Measurements from ENCODE around the gene UCHL3. TPM values are rescaled to one million over a fixed set of nuclear protein-coding genes. Genes with fewer than 3 reads are reported as not detected.
A peak's percentile ranks its signal among the peaks of the same experiment; 100 is the strongest.

The UCHL3 gene
- total and polyA plus RNA-seq, 10 of the 15 experiments (the other 5 are each of a cell fraction or from before 2014, with no cell fraction given) = 52.5 to 179 (median 104) TPM

DNA sequence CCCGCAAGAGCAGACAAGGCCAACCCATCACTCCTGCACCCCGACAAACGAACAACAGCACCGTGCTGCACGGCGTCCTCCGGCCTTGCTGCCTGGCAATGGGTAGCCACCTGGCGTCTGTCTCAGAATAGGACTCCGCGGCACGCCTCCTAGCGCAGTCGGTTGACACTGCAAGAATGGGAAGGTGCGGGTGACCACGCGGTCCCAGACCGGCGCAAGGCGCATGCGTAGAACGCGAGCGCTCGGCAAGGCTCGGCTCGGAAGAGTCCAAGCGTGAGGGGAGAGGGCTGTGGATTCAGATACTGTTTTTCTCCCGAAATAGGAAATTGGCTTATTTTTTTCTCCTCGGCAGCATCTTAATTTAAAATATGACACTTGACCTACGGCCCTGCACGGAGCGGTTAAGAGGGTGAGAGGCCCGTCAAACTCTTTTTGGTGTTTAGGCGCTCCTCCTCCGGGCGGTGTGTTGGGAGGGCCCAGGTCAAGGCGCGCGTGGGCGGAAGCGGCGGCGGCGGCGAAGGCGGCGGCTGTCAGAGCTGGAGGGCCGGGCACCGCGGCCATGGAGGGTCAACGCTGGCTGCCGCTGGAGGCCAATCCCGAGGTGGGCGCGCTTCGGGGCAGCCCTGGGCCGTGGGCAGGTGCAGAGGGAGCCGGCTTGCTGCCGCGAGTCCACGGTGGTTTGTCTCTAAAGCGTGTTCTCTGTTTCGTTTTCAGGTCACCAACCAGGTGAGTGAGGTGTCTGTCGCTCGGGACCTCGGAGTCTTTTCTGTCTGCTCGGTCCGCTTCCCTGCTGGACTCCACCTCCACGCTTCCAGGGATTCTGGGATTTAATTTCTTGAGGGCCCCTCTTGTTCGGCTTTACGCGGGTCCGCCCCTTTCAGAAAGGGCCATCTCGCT, at the start of gene UCHL3 (continued):
- 0 out of 4 replicates have a peak, but pooled peaks of 1 of the 2 experiments have one; percentile 35 for TF ChIP-seq EP300 (IDR thresholded peaks at IDR 0.05; ENCODE audit: borderline replicate concordance in 1 of 2, control insufficient read depth in 1 of 2, low read depth in 2 of 2, low read length in 2 of 2)
- peak; percentile 89 for TF ChIP-seq NR2F1 (conservative IDR thresholded peaks at IDR 0.05)
- TF ChIP-seq, protein P1, sequence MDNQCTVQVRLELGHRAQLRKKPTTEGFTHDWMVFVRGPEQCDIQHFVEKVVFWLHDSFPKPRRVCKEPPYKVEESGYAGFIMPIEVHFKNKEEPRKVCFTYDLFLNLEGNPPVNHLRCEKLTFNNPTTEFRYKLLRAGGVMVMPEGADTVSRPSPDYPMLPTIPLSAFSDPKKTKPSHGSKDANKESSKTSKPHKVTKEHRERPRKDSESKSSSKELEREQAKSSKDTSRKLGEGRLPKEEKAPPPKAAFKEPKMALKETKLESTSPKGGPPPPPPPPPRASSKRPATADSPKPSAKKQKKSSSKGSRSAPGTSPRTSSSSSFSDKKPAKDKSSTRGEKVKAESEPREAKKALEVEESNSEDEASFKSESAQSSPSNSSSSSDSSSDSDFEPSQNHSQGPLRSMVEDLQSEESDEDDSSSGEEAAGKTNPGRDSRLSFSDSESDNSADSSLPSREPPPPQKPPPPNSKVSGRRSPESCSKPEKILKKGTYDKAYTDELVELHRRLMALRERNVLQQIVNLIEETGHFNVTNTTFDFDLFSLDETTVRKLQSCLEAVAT (IDR thresholded peaks at IDR 0.05) = no peak
- TF ChIP-seq, protein P2, sequence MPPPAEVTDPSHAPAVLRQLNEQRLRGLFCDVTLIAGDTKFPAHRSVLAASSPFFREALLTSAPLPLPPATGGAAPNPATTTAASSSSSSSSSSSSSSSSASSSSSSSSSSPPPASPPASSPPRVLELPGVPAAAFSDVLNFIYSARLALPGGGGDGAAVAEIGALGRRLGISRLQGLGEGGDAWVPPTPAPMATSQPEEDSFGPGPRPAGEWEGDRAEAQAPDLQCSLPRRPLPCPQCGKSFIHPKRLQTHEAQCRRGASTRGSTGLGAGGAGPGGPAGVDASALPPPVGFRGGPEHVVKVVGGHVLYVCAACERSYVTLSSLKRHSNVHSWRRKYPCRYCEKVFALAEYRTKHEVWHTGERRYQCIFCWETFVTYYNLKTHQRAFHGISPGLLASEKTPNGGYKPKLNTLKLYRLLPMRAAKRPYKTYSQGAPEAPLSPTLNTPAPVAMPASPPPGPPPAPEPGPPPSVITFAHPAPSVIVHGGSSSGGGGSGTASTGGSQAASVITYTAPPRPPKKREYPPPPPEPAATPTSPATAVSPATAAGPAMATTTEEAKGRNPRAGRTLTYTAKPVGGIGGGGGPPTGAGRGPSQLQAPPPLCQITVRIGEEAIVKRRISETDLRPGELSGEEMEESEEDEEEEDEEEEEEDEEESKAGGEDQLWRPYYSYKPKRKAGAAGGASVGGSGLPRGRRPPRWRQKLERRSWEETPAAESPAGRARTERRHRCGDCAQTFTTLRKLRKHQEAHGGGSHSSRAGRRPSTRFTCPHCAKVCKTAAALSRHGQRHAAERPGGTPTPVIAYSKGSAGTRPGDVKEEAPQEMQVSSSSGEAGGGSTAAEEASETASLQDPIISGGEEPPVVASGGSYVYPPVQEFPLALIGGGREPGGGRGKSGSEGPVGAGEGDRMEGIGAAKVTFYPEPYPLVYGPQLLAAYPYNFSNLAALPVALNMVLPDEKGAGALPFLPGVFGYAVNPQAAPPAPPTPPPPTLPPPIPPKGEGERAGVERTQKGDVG (CRISPR knock-in tag; IDR thresholded peaks at IDR 0.05) = no peak
- TF ChIP-seq, protein P3, sequence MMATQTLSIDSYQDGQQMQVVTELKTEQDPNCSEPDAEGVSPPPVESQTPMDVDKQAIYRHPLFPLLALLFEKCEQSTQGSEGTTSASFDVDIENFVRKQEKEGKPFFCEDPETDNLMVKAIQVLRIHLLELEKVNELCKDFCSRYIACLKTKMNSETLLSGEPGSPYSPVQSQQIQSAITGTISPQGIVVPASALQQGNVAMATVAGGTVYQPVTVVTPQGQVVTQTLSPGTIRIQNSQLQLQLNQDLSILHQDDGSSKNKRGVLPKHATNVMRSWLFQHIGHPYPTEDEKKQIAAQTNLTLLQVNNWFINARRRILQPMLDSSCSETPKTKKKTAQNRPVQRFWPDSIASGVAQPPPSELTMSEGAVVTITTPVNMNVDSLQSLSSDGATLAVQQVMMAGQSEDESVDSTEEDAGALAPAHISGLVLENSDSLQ (IDR thresholded peaks at IDR 0.05) = no peak; the same call in 1 of the 2 replicates
- TF ChIP-seq, protein P4, sequence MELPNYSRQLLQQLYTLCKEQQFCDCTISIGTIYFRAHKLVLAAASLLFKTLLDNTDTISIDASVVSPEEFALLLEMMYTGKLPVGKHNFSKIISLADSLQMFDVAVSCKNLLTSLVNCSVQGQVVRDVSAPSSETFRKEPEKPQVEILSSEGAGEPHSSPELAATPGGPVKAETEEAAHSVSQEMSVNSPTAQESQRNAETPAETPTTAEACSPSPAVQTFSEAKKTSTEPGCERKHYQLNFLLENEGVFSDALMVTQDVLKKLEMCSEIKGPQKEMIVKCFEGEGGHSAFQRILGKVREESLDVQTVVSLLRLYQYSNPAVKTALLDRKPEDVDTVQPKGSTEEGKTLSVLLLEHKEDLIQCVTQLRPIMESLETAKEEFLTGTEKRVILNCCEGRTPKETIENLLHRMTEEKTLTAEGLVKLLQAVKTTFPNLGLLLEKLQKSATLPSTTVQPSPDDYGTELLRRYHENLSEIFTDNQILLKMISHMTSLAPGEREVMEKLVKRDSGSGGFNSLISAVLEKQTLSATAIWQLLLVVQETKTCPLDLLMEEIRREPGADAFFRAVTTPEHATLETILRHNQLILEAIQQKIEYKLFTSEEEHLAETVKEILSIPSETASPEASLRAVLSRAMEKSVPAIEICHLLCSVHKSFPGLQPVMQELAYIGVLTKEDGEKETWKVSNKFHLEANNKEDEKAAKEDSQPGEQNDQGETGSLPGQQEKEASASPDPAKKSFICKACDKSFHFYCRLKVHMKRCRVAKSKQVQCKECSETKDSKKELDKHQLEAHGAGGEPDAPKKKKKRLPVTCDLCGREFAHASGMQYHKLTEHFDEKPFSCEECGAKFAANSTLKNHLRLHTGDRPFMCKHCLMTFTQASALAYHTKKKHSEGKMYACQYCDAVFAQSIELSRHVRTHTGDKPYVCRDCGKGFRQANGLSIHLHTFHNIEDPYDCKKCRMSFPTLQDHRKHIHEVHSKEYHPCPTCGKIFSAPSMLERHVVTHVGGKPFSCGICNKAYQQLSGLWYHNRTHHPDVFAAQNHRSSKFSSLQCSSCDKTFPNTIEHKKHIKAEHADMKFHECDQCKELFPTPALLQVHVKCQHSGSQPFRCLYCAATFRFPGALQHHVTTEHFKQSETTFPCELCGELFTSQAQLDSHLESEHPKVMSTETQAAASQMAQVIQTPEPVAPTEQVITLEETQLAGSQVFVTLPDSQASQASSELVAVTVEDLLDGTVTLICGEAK (IDR thresholded peaks at IDR 0.05; ENCODE audit: borderline replicate concordance) = no peak
- TF ChIP-seq NFXL1 (IDR thresholded peaks at IDR 0.05; ENCODE audit: borderline replicate concordance) = no peak
- no peak for TF ChIP-seq CEBPB (IDR thresholded peaks at IDR 0.05; ENCODE audit: borderline replicate concordance in 1 of 2, low read depth in 2 of 2, low read length in 2 of 2)
- TF ChIP-seq CBX3 (IDR thresholded peaks at IDR 0.05; ENCODE audit: borderline replicate concordance, low read depth) = no peak
- TF ChIP-seq RBBP5 (conservative IDR thresholded peaks at IDR 0.05) = peak; percentile 98
- peak; percentile 85; the same call in 1 of the 2 replicates for TF ChIP-seq PML (IDR thresholded peaks at IDR 0.05; ENCODE audit: low read length)
- TF ChIP-seq, protein P5, sequence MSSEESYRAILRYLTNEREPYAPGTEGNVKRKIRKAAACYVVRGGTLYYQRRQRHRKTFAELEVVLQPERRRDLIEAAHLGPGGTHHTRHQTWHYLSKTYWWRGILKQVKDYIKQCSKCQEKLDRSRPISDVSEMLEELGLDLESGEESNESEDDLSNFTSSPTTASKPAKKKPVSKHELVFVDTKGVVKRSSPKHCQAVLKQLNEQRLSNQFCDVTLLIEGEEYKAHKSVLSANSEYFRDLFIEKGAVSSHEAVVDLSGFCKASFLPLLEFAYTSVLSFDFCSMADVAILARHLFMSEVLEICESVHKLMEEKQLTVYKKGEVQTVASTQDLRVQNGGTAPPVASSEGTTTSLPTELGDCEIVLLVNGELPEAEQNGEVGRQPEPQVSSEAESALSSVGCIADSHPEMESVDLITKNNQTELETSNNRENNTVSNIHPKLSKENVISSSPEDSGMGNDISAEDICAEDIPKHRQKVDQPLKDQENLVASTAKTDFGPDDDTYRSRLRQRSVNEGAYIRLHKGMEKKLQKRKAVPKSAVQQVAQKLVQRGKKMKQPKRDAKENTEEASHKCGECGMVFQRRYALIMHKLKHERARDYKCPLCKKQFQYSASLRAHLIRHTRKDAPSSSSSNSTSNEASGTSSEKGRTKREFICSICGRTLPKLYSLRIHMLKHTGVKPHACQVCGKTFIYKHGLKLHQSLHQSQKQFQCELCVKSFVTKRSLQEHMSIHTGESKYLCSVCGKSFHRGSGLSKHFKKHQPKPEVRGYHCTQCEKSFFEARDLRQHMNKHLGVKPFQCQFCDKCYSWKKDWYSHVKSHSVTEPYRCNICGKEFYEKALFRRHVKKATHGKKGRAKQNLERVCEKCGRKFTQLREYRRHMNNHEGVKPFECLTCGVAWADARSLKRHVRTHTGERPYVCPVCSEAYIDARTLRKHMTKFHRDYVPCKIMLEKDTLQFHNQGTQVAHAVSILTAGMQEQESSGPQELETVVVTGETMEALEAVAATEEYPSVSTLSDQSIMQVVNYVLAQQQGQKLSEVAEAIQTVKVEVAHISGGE (CRISPR knock-in tag; IDR thresholded peaks at IDR 0.05) = no peak
- TF ChIP-seq ZNF384 (IDR thresholded peaks at IDR 0.05; ENCODE audit: borderline replicate concordance, low read depth, low read length) = peak; percentile 38; the same call in 1 of the 2 replicates
- no peak for TF ChIP-seq SP1 (IDR thresholded peaks at IDR 0.05; ENCODE audit: low read depth, low read length)
